T-helper 1 cell treated with Interleukin-12 subunit alpha and Interleukin-12 subunit beta and Interleukin-4 antibody, amounts not matched to agents 30 μg/mL and 1 μg/mL, for 36 hours (primary cell): ENCODE measurements around the gene CEP55.

Experiments
- H3K27ac Mint-ChIP-seq: one replicate; pipeline ENCODE4 v1.8.0; 2021; ENCODE audit warnings: mild to moderate bottlenecking, mixed read lengths
- H3K27me3 Mint-ChIP-seq: one replicate; pipeline ENCODE4 v1.8.0; 2021; ENCODE audit warnings: low read depth, mixed read lengths
- H3K36me3 Mint-ChIP-seq: one replicate; pipeline ENCODE4 v1.8.0; 2021; ENCODE audit warnings: low read depth, mixed read lengths
- H3K4me1 Mint-ChIP-seq: one replicate; pipeline ENCODE4 v1.8.0; 2021; ENCODE audit warnings: low read depth, mixed read lengths
- H3K4me3 Mint-ChIP-seq: one replicate; pipeline ENCODE4 v1.8.0; 2021; ENCODE audit warnings: mild to moderate bottlenecking, moderate library complexity, mixed read lengths
- H3K9me3 Mint-ChIP-seq: one replicate; pipeline ENCODE4 v1.8.0; 2021; ENCODE audit warnings: mixed read lengths

The CEP55 gene

DNA sequence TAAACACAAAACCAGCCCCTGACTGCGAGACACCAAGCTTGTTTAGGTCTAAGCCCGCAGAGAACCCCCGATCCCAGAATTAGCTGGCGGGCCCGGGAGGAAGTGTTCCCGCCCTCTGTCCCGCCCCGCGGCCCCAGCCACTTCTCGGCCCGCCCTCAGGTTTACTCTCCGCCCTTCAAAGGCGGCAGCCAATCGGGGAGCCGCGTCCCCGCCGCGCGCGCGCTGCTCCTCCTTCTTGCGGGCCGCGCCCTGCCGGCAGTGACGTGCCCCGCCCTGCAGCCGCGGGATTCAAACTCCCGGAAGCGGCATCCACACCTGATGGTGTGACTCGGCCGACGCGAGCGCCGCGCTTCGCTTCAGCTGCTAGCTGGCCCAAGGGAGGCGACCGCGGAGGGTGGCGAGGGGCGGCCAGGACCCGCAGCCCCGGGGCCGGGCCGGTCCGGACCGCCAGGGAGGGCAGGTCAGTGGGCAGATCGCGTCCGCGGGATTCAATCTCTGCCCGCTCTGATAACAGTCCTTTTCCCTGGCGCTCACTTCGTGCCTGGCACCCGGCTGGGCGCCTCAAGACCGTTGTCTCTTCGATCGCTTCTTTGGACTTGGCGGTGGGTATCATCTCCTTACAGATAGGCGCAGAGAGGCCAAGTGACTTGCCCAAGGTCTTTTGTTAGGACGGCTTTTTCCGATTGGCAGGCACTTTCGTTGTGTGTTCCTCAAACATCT is at the start of gene CEP55:
Gene CEP55 (plus strand): TSS at position 291 of the 720 bp plus-strand sequence. CDS start 3,440 bp downstream, outside the sequence.
- H3K36me3 Mint-ChIP-seq, result peaks cover 3% of the 10 kb centered on the region
- H3K4me1 Mint-ChIP-seq, result peaks cover 43% of the 10 kb centered on the region
- H3K27me3 Mint-ChIP-seq, result no peaks in the 10 kb centered on the region
- peak within 1 kb of the TSS; percentile 93 for H3K27ac Mint-ChIP-seq
- peak within 1 kb of the TSS; percentile 94 for H3K4me3 Mint-ChIP-seq
- no peaks in the 10 kb centered on the region for H3K9me3 Mint-ChIP-seq

GRCh38 chr10:93447019-93447418 is 49.4 kb upstream of the CEP55 start:
- Mint-ChIP-seq H3K27ac (no peak overlapping the region), H3K4me3 (no peak overlapping the region), H3K36me3 (no peaks in the 10 kb centered on the region), H3K9me3 (no peaks in the 10 kb centered on the region), H3K4me1 (peaks cover 8% of the 10 kb centered on the region), H3K27me3 (no peaks in the 10 kb centered on the region)

- H3K36me3 Mint-ChIP-seq, result no peaks in the 10 kb centered on the region
- no peak overlapping the region for H3K27ac Mint-ChIP-seq
- H3K9me3 Mint-ChIP-seq, result no peaks in the 10 kb centered on the region
- peaks cover 11% of the 10 kb centered on the region for H3K4me1 Mint-ChIP-seq
- H3K4me3 Mint-ChIP-seq, result no peak overlapping the region
- H3K27me3 Mint-ChIP-seq, result no peaks in the 10 kb centered on the region
These were observed 48.4 kb upstream of the CEP55 start for GRCh38 chr10:93447970-93448369.

- Mint-ChIP-seq H3K27ac (peak overlapping the region; percentile 10), H3K4me1 (peaks cover 11% of the 10 kb centered on the region), H3K36me3 (no peaks in the 10 kb centered on the region), H3K27me3 (no peaks in the 10 kb centered on the region), H3K9me3 (no peaks in the 10 kb centered on the region), H3K4me3 (no peak overlapping the region)
These were observed 45.0 kb upstream of the CEP55 start for GRCh38 chr10:93451244-93451947.

- Mint-ChIP-seq H3K27ac (no peak overlapping the region), H3K36me3 (no peaks in the 10 kb centered on the region), H3K27me3 (no peaks in the 10 kb centered on the region), H3K9me3 (no peaks in the 10 kb centered on the region), H3K4me1 (peaks cover 11% of the 10 kb centered on the region), H3K4me3 (no peak overlapping the region)
These were observed 44.3 kb upstream of the CEP55 start for GRCh38 chr10:93452143-93452542.

DNA sequence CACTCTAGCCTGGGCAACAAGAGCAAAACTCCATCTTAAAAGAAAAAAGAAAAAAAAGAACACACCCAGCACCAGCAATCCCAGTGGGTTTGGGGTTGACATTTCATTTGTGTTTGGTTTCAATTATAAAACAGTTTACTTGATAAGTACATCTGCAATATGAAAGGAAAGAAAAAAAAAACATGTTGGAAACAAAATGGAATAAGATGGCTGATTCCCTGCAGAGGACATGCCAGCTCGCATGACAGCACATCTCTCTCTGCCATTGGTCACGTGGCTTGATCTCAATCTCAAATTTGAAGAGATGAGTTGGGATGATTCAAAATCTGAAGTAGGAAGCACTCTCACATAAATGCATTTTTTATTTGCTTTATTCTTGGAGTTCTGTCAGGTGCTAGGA is 42.3 kb upstream of the CEP55 start:
- no peak overlapping the region for H3K27ac Mint-ChIP-seq
- H3K36me3 Mint-ChIP-seq, result no peaks in the 10 kb centered on the region
- H3K27me3 Mint-ChIP-seq, result no peaks in the 10 kb centered on the region
- no peaks in the 10 kb centered on the region for H3K9me3 Mint-ChIP-seq
- no peak overlapping the region for H3K4me3 Mint-ChIP-seq
- peaks cover 11% of the 10 kb centered on the region for H3K4me1 Mint-ChIP-seq

DNA sequence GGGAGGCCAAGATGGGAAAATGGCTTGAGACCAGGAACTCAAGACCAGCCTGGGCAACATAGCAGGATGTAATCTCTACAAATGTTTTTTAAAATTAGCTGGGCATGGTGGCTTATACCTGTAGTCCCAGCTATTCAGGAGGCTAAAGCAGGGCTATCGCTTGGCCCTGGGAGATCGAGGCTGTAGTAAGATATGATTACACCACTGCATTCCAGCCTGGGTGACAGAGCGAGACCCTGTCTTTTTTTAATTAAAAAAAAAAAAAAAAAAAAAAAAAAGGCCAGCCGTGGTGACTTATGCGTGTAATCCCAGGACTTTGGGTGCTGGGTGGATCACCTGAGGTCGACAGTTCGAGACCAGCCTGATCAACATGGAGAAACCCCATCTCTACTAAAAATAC is 41.7 kb upstream of the CEP55 start:
- Mint-ChIP-seq H3K4me3 (no peak overlapping the region), H3K27me3 (no peaks in the 10 kb centered on the region), H3K27ac (no peak overlapping the region), H3K4me1 (peaks cover 11% of the 10 kb centered on the region), H3K9me3 (no peaks in the 10 kb centered on the region), H3K36me3 (no peaks in the 10 kb centered on the region)

DNA sequence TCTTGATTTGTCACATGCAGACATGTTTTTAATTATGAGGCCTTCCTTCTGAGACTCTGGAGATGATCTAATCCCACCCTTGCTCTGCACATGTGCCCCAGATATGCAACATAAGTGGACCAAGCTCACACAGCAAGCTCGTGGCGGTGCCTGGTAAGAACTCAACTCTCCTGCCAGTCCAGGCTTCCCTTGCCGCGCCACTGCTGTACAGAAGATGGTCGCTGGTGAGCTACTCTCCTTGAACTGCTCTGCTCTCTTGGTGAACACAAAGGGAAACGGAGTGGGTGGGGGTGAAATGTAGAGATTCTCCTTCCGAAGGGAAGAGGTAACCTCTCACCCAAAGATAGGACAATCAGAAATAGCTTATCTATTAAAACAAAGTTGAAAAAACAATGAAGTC is 39.9 kb upstream of the CEP55 start:
- Mint-ChIP-seq H3K4me3 (no peak overlapping the region), H3K9me3 (no peaks in the 10 kb centered on the region), H3K36me3 (no peaks in the 10 kb centered on the region), H3K27me3 (no peaks in the 10 kb centered on the region), H3K4me1 (peaks cover 12% of the 10 kb centered on the region), H3K27ac (no peak overlapping the region)

GRCh38 chr10:93457511-93457910 is 38.9 kb upstream of the CEP55 start:
- Mint-ChIP-seq H3K36me3 (no peaks in the 10 kb centered on the region), H3K4me1 (peaks cover 8% of the 10 kb centered on the region), H3K9me3 (no peaks in the 10 kb centered on the region), H3K4me3 (no peak overlapping the region), H3K27me3 (no peaks in the 10 kb centered on the region), H3K27ac (no peak overlapping the region)

GRCh38 chr10:93458821-93459257 is 37.6 kb upstream of the CEP55 start:
- Mint-ChIP-seq H3K27me3 (no peaks in the 10 kb centered on the region), H3K27ac (no peak overlapping the region)

DNA sequence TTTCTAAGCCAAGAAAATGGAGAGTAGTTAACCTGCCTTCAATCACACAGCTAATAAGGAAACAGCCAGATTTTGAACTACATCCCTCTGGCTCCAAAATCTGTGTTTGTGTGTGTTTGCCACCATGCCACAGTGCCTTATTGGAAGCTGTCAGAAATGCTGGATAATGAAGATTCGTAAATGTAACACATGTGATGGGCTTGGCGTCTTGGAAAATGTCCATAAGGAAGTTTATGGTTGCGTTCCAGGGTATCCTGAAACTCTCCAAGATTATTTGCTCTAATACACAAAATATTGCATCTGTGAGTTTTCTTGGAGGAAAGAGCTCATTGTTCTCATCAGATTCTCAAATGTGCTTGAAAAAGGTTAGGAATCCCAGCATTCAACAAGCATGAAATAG is 36.9 kb upstream of the CEP55 start:
- no peaks in the 10 kb centered on the region for H3K36me3 Mint-ChIP-seq
- no peaks in the 10 kb centered on the region for H3K27me3 Mint-ChIP-seq
- H3K4me3 Mint-ChIP-seq, result no peak overlapping the region
- H3K4me1 Mint-ChIP-seq, result peaks cover 15% of the 10 kb centered on the region
- H3K27ac Mint-ChIP-seq, result no peak overlapping the region
- no peaks in the 10 kb centered on the region for H3K9me3 Mint-ChIP-seq

More at GRCh38 chr10:93458821-93459257, 37.6 kb upstream of the CEP55 start:
- no peaks in the 10 kb centered on the region for H3K9me3 Mint-ChIP-seq
- H3K36me3 Mint-ChIP-seq, result no peaks in the 10 kb centered on the region
- peaks cover 12% of the 10 kb centered on the region for H3K4me1 Mint-ChIP-seq
- H3K4me3 Mint-ChIP-seq, result no peak overlapping the region

DNA sequence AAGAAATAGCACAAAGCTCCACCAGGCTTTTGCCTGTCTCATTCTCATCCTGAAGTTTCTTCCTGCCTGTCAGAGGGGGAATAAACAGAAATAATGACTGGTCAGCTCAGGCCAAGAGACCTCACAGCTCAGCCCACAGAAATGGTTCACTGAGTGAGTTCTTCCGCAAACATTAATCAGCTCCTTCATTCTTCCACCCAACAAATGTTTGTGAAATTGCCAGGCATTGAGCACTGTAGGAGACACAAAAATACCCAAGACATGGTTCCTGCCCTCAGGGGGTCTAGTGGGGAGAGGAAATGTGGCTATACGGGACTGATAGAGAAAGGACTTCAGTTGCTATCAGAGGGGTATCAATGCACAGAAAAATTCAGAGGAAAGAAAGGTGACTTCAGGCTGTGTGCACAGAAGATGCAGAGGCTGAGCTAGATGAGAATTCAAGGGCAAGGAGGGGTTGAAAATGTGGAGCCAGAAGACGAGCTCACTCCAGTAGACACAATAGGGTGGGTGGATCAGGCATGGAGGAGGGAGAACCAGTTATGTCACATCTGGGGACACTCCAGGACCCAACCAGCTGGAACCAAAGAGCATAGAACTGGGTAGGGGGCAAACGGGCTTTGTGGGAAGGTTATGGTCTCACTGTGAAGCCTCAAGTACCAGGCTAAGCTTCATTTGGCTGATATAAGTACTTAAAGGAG is 35.2 kb upstream of the CEP55 start:
- no peaks in the 10 kb centered on the region for H3K9me3 Mint-ChIP-seq
- H3K27me3 Mint-ChIP-seq, result no peaks in the 10 kb centered on the region
- H3K4me1 Mint-ChIP-seq, result peaks cover 15% of the 10 kb centered on the region
- no peaks in the 10 kb centered on the region for H3K36me3 Mint-ChIP-seq
- H3K27ac Mint-ChIP-seq, result no peak overlapping the region
- H3K4me3 Mint-ChIP-seq, result no peak overlapping the region

- H3K36me3 Mint-ChIP-seq, result no peaks in the 10 kb centered on the region
- no peaks in the 10 kb centered on the region for H3K9me3 Mint-ChIP-seq
- no peak overlapping the region for H3K27ac Mint-ChIP-seq
- H3K4me1 Mint-ChIP-seq, result peaks cover 15% of the 10 kb centered on the region
- no peaks in the 10 kb centered on the region for H3K27me3 Mint-ChIP-seq
- H3K4me3 Mint-ChIP-seq, result no peak overlapping the region
These were observed 34.6 kb upstream of the CEP55 start for GRCh38 chr10:93461807-93462178.

- H3K4me3 Mint-ChIP-seq, result no peak overlapping the region
- no peaks in the 10 kb centered on the region for H3K27me3 Mint-ChIP-seq
- peaks cover 15% of the 10 kb centered on the region for H3K4me1 Mint-ChIP-seq
- H3K36me3 Mint-ChIP-seq, result no peaks in the 10 kb centered on the region
- H3K27ac Mint-ChIP-seq, result no peak overlapping the region
- H3K9me3 Mint-ChIP-seq, result no peaks in the 10 kb centered on the region
These were observed 34.0 kb upstream of the CEP55 start for GRCh38 chr10:93462371-93462770.

- Mint-ChIP-seq H3K4me1 (peaks cover 15% of the 10 kb centered on the region), H3K4me3 (no peak overlapping the region), H3K27me3 (no peaks in the 10 kb centered on the region), H3K36me3 (no peaks in the 10 kb centered on the region), H3K9me3 (no peaks in the 10 kb centered on the region), H3K27ac (peak overlapping the region; percentile 61)
These were observed 33.5 kb upstream of the CEP55 start for GRCh38 chr10:93462881-93463280.
